Activated naive CD4-positive, alpha-beta T cell treated with anti-CD3 and anti-CD28 coated beads, Interleukin-2, amount 50 U/mL, for 24 hours (primary cell): Measurements from ENCODE around the gene AATK.

Experiments used
- H3K27ac Mint-ChIP-seq: one replicate; pipeline ENCODE4 v1.8.0; 2021; ENCODE audit warnings: mild to moderate bottlenecking, mixed read lengths
- H3K27me3 Mint-ChIP-seq: one replicate; pipeline ENCODE4 v1.8.0; 2021; ENCODE audit warnings: mixed read lengths
- H3K36me3 Mint-ChIP-seq: one replicate; pipeline ENCODE4 v1.8.0; 2021; ENCODE audit warnings: mixed read lengths
- H3K4me1 Mint-ChIP-seq: one replicate; pipeline ENCODE4 v1.8.0; 2021; ENCODE audit warnings: mixed read lengths
- H3K4me3 Mint-ChIP-seq: one replicate; pipeline ENCODE4 v1.8.0; 2021; ENCODE audit warnings: mild to moderate bottlenecking, mixed read lengths
- H3K9me3 Mint-ChIP-seq: one replicate; pipeline ENCODE4 v1.8.0; 2021; ENCODE audit warnings: mixed read lengths

The AATK gene

DNA sequence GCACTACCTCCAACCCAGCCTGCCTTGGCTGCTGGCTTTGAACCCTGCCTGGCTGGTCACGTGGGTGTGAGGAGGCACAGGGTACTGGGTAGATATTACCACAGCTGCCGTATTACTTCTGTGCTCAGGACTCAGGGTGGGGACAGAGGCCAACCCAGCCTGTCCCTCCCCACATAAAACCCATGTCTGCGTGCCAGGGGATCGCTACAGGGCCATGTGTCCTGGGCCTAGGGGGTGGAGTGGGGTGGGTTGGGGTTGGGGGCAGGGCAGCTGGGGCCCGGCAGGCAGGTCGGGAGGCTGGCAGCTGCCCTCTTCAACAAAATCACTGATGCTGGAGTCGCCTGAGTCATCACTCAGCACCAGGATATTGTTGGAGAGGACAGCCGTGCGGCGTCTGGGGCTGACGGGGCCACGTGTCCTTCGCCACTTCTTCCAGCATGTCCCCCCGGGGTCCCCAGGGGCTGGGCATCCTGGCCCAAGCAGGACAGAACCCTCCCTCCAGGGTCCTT, 40.4 kb downstream of the AATK start:
- Mint-ChIP-seq H3K36me3 (no peaks in the 10 kb centered on the region), H3K4me3 (no peak overlapping the region), H3K4me1 (no peaks in the 10 kb centered on the region), H3K27ac (no peak overlapping the region), H3K27me3 (no peaks in the 10 kb centered on the region), H3K9me3 (no peaks in the 10 kb centered on the region)

DNA sequence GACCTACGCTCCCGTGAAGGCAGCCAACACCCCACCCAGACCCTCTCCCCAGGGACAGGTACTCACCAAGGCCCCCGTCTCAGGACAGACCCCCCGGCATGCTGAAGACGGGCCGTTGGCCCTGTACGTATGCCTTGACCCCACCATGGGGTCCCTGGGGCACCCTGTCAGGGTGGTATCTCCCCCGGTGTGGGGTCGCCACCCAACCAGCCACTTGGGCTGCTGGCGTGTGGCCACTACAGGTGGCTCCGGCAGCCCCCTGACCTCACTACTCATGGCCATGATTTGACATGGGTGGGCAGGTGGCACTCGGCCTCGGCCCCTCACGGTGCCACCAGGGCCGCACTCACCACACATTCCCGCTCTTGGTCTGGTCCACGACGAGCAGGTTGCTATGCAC, 41.6 kb downstream of the AATK start:
- H3K27me3 Mint-ChIP-seq: no peaks in the 10 kb centered on the region
- no peaks in the 10 kb centered on the region for H3K36me3 Mint-ChIP-seq
- no peaks in the 10 kb centered on the region for H3K4me1 Mint-ChIP-seq
- H3K4me3 Mint-ChIP-seq: no peak overlapping the region
- H3K9me3 Mint-ChIP-seq: no peaks in the 10 kb centered on the region
- no peak overlapping the region for H3K27ac Mint-ChIP-seq

DNA sequence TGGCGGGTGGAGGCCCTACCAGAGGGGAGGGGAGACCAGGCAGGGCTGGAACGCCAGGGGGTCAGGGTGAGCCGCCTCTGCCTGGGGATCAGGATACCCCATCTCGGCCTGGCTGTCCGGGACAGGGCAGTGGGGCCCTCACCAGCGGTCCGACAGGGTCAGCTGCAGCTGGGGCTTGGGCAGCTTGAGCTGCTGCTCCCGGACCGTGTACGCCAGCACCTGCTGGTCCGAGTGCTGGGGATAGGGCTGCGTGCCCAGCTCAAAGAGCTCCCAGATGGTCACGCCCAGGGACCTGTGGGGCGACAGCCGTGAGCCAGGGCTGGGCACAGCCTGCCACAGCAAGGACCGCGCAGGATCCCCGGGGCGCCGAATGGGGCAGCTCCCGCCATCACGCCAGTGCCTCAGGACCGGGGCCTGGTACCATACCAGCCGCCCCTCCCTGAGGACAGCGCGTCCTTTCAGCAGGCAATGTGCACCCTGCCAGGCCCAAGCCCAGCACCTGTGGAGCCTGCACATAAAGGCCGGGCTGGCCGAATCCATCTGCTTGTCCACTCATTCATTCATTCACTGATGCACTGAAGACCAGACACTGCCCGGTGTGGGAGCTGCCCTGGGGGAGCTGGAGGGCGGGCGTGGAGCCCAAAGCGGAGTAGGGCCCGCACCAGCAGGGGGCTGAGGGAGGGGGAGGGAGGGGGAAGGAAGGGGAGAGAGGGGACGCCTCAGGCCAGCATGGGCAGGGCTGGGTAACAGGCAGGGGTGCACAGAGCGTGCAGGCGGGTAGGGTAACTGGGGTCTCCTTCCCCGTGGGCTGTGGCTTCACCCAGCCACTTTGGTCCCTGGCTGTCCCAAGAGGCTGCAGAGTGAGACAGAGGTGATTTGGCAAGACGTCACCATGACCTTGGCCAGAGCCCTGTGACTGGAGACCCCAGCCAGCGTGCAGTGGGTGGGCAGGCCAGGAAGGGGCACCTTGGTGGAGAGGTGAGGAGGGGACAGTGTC, 42.7 kb downstream of the AATK start:
- peak overlapping the region; percentile 23 for H3K27ac Mint-ChIP-seq
- no peak overlapping the region for H3K4me3 Mint-ChIP-seq
- no peaks in the 10 kb centered on the region for H3K9me3 Mint-ChIP-seq
- H3K4me1 Mint-ChIP-seq: no peaks in the 10 kb centered on the region
- no peaks in the 10 kb centered on the region for H3K27me3 Mint-ChIP-seq
- H3K36me3 Mint-ChIP-seq: no peaks in the 10 kb centered on the region

DNA sequence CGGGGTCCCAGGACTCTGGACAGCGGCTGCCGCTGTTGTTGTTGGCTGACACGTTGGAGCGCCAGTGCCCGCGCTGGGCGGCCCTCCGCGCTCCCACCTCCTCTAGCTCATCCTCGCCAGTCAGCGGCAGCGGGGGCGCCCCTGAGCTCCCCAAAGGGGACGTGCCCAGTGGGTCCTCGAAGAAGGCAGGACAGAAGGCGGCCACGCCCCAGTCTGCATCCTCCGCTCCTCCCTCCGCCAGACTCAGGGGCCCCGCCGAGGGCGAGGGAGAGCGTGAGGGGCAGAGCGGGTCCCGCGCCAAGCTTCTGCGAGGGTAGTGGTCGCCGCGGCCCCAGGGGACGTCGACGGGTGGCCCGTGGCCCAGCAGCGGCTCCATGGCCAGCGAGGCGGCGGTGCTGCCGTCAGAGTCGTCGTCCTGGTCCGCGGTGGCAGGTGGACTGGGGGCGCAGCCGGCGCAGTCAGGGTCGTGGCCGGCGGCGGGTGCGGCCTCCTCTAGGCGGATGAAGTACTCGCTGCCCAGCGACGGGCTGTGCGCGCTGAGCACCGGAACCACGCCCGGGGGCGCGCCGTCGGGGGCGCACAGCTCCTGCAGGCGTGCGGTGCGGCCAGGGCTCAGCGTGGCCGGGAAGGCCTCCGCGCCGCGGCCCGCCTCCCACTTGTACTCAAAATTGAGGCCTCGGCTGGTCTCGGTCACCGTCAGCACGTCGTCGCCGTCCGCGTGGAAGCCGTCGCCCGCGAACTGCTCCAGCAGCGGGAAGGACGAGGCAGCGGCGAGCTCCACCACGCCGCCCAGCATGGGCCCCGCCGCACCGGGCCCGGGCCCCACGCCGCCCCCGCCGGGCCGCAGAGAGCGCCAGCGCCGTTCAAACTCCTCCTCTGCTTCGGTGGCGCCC, 43.9 kb downstream of the AATK start:
- Mint-ChIP-seq H3K36me3 (no peaks in the 10 kb centered on the region), H3K27me3 (no peaks in the 10 kb centered on the region), H3K27ac (no peak overlapping the region), H3K4me1 (no peaks in the 10 kb centered on the region), H3K9me3 (no peaks in the 10 kb centered on the region), H3K4me3 (no peak overlapping the region)

DNA sequence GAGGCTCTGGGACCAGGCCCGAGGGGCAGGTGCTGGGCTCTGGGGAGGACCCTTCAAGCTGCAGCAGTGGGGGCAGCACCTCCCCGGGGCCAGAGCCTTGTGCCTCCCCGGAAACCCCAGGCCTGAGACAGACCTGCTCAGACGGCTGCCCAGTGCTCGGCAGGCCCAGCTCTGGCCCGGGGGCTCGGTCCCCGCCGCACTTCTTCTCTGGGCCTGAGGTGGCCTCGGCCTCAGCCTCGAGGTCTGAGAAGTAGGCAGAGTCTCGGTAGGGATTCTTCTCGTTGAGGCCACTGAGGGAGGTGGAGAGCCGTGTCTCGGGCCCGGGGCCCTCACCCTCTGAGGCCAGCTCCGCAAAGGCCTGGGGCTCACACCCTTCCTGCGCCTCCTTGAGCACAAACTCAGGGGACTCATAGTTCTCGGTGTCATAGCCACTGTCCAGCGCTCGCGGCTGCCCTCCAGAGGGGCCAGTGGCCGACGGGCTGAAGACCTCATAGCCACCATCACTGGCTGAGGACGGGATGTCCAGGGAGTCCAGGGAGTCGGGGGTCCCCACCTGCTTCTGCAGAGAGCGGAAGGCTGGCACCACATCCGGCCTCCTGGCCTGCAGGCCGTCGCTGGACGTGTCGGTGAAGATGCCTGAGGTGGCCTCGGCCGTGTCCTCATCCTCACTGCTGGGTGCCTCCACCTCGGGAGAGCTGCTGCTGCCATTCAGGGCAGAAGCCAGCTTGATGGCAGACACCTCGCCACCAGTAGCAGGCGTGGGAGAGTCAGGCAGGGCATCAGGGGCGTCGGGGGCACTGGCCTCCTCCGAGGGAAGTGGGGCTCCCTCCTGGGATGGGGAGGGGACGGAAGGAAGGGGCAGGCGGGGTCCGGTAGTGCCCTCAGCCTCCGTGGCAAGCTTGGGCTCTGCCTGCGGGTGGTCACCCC, 45.1 kb downstream of the AATK start:
- Mint-ChIP-seq H3K27ac (no peak overlapping the region), H3K27me3 (no peaks in the 10 kb centered on the region), H3K4me1 (no peaks in the 10 kb centered on the region), H3K9me3 (no peaks in the 10 kb centered on the region), H3K4me3 (no peak overlapping the region), H3K36me3 (no peaks in the 10 kb centered on the region)

DNA sequence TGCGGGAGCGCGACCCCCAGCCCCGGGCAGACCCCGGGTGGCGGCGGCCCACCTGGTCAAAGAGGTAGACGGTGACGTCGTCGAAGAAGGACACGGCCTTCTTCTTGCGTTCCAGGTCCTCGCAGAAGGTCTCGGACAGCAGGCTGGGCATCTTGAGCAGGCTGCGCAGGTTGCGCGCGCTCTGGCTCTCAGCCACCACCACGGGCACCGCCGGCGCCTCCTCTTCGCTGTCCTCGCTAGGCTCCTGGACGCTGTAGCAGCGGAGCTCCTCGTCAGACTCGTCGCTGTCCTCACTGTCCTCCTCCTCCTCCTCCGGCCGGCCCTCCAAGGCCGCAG, 45.9 kb downstream of the AATK start:
- H3K9me3 Mint-ChIP-seq: no peaks in the 10 kb centered on the region

DNA sequence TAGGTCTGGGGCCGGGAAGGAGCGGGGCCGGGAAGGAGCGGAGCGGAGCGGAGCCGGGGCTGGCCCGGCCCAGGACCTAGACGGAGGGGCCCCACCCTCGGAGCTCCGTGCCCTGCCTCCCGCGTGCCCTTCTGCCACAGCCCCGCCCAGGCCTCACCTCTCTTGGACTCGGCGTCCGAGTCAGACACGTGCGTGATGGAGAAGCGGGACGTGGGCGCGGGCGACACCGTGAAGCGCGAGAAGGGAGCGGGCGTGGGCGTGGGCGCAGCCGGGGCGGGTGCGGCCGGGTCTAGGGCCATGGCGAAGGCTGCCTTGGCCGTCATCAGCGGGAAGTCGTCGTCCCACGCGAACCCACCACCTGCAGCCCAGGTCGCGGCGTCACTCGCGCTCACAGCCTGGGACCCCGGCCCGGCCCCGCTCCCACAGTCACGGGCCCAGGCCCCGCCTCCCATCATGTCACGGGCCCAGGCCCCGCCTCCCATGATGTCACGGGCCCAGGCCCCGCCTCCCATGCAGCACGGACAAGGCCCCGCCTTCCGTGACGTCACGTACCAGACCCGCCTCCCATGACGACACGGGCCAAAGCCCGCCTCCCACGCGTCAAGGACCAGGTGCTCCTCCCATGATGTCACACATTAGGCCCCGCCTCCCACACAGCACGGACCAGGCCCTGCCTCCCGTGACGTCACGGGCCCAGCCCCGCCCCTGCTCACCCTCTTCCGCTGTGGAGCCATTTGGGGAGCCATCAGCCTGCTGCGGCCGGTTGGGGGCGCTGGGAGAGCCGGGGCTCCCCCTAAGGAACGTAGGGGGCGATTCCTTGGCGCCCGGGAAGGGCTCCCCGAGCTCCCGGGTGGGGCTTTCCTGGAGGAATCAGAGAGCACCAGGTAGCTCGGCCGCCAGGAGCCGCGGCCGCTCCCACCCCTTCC, 46.5 kb downstream of the AATK start:
- no peaks in the 10 kb centered on the region for H3K27me3 Mint-ChIP-seq
- H3K36me3 Mint-ChIP-seq: no peaks in the 10 kb centered on the region
- H3K27ac Mint-ChIP-seq: peak overlapping the region; percentile 30
- no peaks in the 10 kb centered on the region for H3K9me3 Mint-ChIP-seq
- H3K4me3 Mint-ChIP-seq: peak overlapping the region; percentile 44
- H3K4me1 Mint-ChIP-seq: no peaks in the 10 kb centered on the region

More for the DNA sequence above, 45.9 kb downstream of the AATK start:
- Mint-ChIP-seq H3K27me3 (no peaks in the 10 kb centered on the region), H3K4me1 (no peaks in the 10 kb centered on the region), H3K4me3 (no peak overlapping the region), H3K36me3 (no peaks in the 10 kb centered on the region), H3K27ac (no peak overlapping the region)

DNA sequence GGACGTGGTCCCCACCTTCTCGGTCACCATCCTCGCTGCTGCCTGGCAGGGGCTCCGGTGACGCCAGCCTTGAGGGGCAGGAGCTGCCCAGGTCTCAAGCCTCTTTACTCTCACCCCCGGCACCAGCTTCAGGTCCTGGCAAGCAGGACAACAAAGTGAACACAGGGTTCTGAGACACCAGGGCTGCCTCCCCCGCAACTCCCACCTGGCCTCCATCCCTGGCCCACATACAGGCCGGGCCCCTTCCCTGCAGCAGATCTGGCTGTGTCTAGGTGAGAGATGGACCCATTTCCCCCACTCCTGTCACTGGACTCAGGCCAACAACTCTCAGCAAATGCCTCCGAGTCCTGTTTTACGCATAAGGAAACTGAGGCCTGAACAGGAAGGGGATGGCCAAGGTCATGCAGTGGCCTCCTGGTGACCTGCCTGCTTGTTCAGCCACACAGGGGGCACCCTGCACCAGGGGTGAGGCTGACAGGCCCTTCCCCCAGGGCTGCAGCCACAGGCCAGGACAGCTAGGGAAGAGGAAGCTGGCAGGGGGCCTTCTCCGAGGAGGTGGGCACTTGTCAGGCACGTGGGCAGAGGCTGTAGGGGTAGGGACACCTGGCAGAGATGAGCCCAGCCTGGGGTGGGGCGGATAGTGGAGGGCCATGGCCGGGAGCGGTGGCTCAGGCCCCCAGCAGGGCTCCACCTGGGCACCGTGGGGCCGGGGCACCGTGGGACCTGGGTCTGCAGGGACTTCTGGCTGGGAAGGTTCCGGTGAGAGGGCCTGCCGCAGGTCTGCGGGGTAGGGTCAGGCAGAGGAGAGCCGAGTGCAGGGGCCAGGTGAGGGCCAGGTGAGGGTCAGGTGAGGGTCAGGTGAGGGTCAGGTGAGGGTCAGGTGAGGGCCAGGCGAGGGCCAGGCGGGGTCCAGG, 47.5 kb downstream of the AATK start:
- Mint-ChIP-seq H3K9me3 (no peaks in the 10 kb centered on the region), H3K27ac (peak overlapping the region; percentile 51), H3K27me3 (no peaks in the 10 kb centered on the region), H3K36me3 (no peaks in the 10 kb centered on the region), H3K4me3 (peak overlapping the region; percentile 44), H3K4me1 (no peaks in the 10 kb centered on the region)

DNA sequence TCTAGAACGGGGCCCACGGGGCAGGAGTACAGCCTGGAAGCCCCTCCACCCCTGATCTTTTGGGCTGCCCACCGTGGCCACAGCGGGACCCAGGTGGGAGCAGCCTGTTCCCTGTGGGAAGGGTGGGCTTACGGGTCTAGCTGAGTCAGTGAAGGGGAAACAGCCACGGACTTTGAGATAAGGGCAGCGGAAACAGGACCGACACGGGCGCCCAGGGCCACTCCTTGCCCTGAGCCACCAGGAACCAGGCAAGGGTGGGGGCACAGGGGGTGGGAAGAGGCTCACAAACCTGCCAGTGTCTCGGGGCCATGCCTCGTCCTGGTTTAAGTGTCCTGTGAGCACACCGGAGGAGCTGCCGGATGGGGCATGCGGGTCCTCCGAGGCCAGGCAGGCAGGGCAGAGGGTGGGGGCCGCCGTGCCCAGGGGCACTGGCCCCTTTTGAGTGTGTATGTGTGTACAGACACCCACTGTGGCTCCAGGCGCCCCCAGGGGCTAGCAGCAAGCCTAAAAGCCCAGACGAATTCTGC, 48.3 kb downstream of the AATK start:
- Mint-ChIP-seq H3K9me3 (no peaks in the 10 kb centered on the region), H3K4me1 (no peaks in the 10 kb centered on the region), H3K36me3 (no peaks in the 10 kb centered on the region), H3K27ac (no peak overlapping the region), H3K4me3 (no peak overlapping the region), H3K27me3 (no peaks in the 10 kb centered on the region)

DNA sequence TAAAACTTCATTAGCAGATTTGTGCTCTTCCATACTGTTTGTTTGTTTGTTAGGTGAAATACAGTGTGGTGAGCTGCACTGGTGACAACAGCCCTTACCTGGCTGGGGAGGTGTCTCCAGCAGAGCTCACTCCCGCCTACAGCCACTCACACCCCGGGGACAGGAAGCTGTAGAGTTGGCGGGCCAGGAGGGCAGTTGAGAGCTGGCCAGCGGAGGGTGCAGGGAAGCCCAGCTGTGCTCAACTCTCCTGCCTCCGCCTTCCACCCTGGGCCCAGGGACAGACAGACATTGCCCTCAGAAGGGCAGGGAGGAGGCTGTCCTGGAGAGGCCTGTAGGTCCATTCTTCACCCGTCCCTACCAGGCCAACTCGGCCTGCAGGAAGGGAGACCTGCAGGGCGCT, 49.3 kb downstream of the AATK start:
- H3K27ac Mint-ChIP-seq: no peak overlapping the region
- H3K27me3 Mint-ChIP-seq: no peaks in the 10 kb centered on the region
- no peaks in the 10 kb centered on the region for H3K9me3 Mint-ChIP-seq
- no peak overlapping the region for H3K4me3 Mint-ChIP-seq
- no peaks in the 10 kb centered on the region for H3K4me1 Mint-ChIP-seq
- no peaks in the 10 kb centered on the region for H3K36me3 Mint-ChIP-seq

DNA sequence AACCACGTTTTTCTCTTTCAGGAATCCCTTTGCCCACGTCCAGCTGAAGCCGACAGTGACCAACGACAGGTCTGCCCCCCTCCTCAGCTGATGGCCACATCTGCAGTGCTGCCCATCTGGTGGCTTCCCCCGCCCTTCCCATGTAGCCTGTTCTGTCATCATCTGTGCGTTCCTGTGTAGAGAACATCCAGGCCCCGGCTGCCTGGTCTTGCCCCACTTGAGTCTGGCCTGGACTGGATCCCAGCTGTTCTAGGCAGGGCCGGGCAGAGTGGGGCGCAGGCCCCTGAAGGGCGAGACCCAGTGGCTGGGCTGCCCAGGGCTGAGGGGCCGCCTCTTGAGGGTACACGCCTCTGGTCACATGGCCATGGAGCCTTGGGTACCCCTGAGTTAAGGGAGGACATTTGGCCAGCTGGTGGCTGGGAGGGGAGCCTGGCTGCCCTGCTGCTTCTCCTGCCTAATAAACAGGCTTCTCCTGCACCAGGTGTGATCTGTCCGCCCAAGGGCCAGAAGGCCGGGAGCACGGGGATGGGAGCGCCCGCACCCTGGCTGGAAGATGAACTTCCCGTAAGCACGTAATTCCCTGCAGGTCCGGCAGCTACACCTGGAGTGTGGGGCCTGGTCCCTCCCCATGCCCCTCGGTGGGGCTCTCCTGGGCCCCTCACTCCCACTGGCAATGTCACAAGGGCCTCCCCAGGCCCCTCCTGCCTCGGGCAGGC, 50.1 kb downstream of the AATK start:
- no peaks in the 10 kb centered on the region for H3K27me3 Mint-ChIP-seq
- H3K4me1 Mint-ChIP-seq: no peaks in the 10 kb centered on the region
- no peaks in the 10 kb centered on the region for H3K36me3 Mint-ChIP-seq
- no peak overlapping the region for H3K4me3 Mint-ChIP-seq
- H3K9me3 Mint-ChIP-seq: no peaks in the 10 kb centered on the region
- no peak overlapping the region for H3K27ac Mint-ChIP-seq

DNA sequence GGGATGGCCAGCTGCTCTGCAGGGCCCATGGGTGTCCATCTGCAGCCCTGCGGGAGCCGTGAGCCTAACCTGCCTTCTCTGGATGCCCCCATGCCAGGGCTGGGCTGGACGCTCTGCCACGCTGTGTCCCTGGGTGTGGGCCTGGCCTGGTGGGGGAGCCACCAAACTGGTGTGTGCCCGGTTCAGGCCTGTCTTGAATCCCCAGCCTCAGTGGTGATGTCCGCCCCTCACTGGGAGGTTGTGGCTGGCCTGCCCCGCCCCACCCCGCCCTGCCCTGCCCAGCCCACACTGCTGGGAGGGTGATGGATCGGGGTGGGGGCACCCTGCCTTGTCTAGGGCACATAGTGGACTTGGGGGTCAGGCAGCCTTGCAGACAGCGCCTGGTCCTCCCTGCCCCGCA, 50.8 kb downstream of the AATK start:
- no peaks in the 10 kb centered on the region for H3K9me3 Mint-ChIP-seq
- H3K27ac Mint-ChIP-seq: no peak overlapping the region
- no peak overlapping the region for H3K4me3 Mint-ChIP-seq
- H3K36me3 Mint-ChIP-seq: no peaks in the 10 kb centered on the region
- no peaks in the 10 kb centered on the region for H3K4me1 Mint-ChIP-seq
- no peaks in the 10 kb centered on the region for H3K27me3 Mint-ChIP-seq
